HG03045 (cell line): ENCODE results near the gene ZGRF1.
"Not testable (repeated sequence)": the region's sequence is repeated elsewhere in the genome, so short reads cannot be mapped to it uniquely, and the experiment has no call there.

Experiments used
- ATAC-seq: cut with Tn5 transposase; IDR thresholded peaks from one replicate; pipeline ENCODE4 v1.9.1; 2021; ENCODE audit warnings: mild to moderate bottlenecking, moderate library complexity; ENCODE audit not compliant: unreplicated experiment

Gene ZGRF1

GRCh38 chr4:112636688-112637551 is at the start of gene ZGRF1, which contains the start of gene LARP7:
Gene ZGRF1, minus strand, starts transcription at chr4:112636909. Its CDS starts 3,733 bp downstream, at chr4:112633176.
Gene LARP7, plus strand, starts transcription at chr4:112637143. Its CDS starts 7,527 bp downstream, at chr4:112644670.
- ATAC-seq, result peak; percentile 95

GRCh38 chr4:112680996-112681395 is 44.3 kb upstream of the ZGRF1 start:
- no peak for ATAC-seq

GRCh38 chr4:112677519-112678091 is 40.9 kb upstream of the ZGRF1 start:
- ATAC-seq, result no peak

- no peak for ATAC-seq
Observed at GRCh38 chr4:112674376-112674775, 37.7 kb upstream of the ZGRF1 start.

- no peak for ATAC-seq
Observed at GRCh38 chr4:112673686-112674085, 37.0 kb upstream of the ZGRF1 start.

GRCh38 chr4:112673076-112673475 is 36.4 kb upstream of the ZGRF1 start:
- ATAC-seq, result no peak

- ATAC-seq, result no peak
Observed at GRCh38 chr4:112668131-112668530, 31.4 kb upstream of the ZGRF1 start.

GRCh38 chr4:112664611-112665010 is 27.9 kb upstream of the ZGRF1 start:
- ATAC-seq, result no peak

GRCh38 chr4:112656115-112656514 is 19.4 kb upstream of the ZGRF1 start:
- not testable (repeated sequence) for ATAC-seq

GRCh38 chr4:112655270-112655669 is 18.6 kb upstream of the ZGRF1 start:
- no peak for ATAC-seq

- ATAC-seq, result no peak
Observed at GRCh38 chr4:112652216-112652615, 15.5 kb upstream of the ZGRF1 start.

- ATAC-seq, result no peak
Observed at GRCh38 chr4:112651641-112652040, 14.9 kb upstream of the ZGRF1 start.

- ATAC-seq, result no peak
Observed at GRCh38 chr4:112650332-112650731, 13.6 kb upstream of the ZGRF1 start.

- no peak for ATAC-seq
Observed at GRCh38 chr4:112649055-112649408, 12.3 kb upstream of the ZGRF1 start.

- ATAC-seq, result no peak
Observed at GRCh38 chr4:112648263-112649054, 11.8 kb upstream of the ZGRF1 start.

GRCh38 chr4:112647785-112648184 is 11.1 kb upstream of the ZGRF1 start:
- ATAC-seq, result no peak

GRCh38 chr4:112646632-112647537 is 10.2 kb upstream of the ZGRF1 start:
- no peak for ATAC-seq

- ATAC-seq, result no peak
Observed at GRCh38 chr4:112645541-112646329, 9.0 kb upstream of the ZGRF1 start.
